ENCODE measurements around the gene UMODL1.
A peak's percentile ranks its signal among the peaks of the same experiment; 100 is the strongest.

Gene UMODL1

DNA sequence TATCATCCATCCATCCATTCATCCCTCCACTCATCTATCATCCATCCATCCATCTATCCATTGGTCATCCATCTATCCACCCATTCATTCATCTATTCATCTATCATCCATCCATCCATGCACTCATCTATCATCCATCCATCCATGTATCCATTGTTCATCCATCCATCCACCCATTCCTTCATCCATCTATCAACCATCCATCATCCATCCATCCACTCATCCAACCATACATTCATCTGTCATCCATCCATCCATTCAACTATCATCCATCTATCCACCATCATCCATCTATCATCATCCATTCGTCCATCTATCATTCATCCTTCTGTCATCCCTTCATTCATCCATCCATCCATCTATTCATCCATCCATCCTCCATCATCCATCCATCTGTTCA lies 61.1 kb downstream of the UMODL1 start:
- no peak for DNase-seq (ENCODE audit: low read depth)

DNA sequence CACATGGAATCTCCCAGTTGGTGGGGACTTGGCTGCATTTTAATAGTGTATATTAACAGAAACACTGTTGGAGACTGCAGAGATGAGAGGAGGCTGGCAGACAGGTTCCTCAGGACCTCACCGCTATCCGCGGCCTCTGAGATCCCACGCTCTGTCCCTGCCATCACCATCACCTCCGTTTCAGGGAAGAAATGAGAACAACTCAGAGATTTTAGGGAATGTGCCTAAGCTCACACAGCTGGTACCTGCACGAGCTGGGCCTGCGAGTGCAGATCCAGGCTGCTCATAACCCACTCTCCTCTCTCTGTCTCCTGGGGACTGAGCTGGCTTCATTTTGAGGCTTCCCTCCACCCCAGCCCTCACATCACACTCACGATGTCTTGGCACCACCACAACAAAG lies 62.0 kb downstream of the UMODL1 start:
- DNase-seq (ENCODE audit: low read depth), result no peak

- no peak for DNase-seq (ENCODE audit: low read depth)
Measured at GRCh38 chr21:42135386-42136052, 64.4 kb downstream of the UMODL1 start.

- no peak for DNase-seq (ENCODE audit: low read depth)
Measured at GRCh38 chr21:42137191-42137904, 66.2 kb downstream of the UMODL1 start.

- no peak for DNase-seq (ENCODE audit: low read depth)
Measured at GRCh38 chr21:42140196-42140934, 69.2 kb downstream of the UMODL1 start.

GRCh38 chr21:42141643-42142042 lies 70.5 kb downstream of the UMODL1 start:
- no peak for DNase-seq (ENCODE audit: low read depth)

DNA sequence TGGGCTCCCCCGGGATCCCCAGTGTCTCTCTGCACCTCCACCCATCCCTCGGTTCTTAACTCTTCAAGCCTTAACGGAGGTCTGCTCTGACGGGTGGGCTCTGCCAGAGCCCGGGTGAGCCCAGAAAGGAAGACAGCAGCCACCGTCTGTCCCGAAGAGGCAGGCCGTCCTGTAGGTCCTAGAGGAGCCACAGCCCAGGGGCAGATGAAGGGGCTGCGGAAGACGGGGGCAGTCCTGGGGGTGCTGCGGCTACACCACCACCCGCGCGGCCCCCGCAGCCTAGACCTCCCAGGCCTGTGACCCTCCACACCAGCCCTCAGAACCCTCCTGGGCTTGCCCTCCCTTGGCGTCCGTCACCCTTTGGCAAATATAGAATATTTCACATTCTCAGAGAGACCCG lies 71.0 kb downstream of the UMODL1 start:
- no peak for DNase-seq (ENCODE audit: low read depth)

- no peak for DNase-seq (ENCODE audit: low read depth)
Measured at GRCh38 chr21:42142627-42143026, 71.5 kb downstream of the UMODL1 start.

DNA sequence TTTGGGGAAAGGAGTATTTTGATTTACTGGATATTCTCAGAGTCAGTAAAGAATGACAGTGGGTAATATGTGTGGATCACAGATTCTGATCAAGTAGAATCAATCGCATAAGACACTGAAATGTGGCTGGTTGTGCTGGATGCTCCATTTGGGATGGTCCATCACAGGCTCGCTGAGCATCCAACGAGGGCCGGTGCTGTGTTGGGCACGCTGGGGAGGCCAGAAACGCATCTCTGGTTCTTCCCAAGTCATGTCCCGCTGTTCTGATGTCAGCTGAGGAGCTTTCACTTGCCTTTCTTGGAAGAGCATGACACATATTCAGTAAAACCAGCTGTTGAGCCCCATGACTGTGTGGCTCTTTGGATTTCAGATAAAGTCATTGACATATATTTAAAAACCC lies 72.0 kb downstream of the UMODL1 start:
- no peak for DNase-seq (ENCODE audit: low read depth)

GRCh38 chr21:42144221-42144620 lies 73.1 kb downstream of the UMODL1 start:
- DNase-seq (ENCODE audit: low read depth), result no peak

- no peak for DNase-seq (ENCODE audit: low read depth)
Measured at GRCh38 chr21:42144679-42145568, 73.8 kb downstream of the UMODL1 start.

- DNase-seq (ENCODE audit: low read depth), result peak; percentile 49
Measured at GRCh38 chr21:42145569-42146272, 74.6 kb downstream of the UMODL1 start.

- DNase-seq (ENCODE audit: low read depth), result no peak
Measured at GRCh38 chr21:42146273-42146805, 75.2 kb downstream of the UMODL1 start.

- no peak for DNase-seq (ENCODE audit: low read depth)
Measured at GRCh38 chr21:42146821-42147220, 75.7 kb downstream of the UMODL1 start.

GRCh38 chr21:42147386-42148020 lies 76.4 kb downstream of the UMODL1 start:
- no peak for DNase-seq (ENCODE audit: low read depth)

- no peak for DNase-seq (ENCODE audit: low read depth)
Measured at GRCh38 chr21:42148097-42148496, 77.0 kb downstream of the UMODL1 start.

GRCh38 chr21:42148584-42148983 lies 77.5 kb downstream of the UMODL1 start:
- DNase-seq (ENCODE audit: low read depth), result no peak

DNA sequence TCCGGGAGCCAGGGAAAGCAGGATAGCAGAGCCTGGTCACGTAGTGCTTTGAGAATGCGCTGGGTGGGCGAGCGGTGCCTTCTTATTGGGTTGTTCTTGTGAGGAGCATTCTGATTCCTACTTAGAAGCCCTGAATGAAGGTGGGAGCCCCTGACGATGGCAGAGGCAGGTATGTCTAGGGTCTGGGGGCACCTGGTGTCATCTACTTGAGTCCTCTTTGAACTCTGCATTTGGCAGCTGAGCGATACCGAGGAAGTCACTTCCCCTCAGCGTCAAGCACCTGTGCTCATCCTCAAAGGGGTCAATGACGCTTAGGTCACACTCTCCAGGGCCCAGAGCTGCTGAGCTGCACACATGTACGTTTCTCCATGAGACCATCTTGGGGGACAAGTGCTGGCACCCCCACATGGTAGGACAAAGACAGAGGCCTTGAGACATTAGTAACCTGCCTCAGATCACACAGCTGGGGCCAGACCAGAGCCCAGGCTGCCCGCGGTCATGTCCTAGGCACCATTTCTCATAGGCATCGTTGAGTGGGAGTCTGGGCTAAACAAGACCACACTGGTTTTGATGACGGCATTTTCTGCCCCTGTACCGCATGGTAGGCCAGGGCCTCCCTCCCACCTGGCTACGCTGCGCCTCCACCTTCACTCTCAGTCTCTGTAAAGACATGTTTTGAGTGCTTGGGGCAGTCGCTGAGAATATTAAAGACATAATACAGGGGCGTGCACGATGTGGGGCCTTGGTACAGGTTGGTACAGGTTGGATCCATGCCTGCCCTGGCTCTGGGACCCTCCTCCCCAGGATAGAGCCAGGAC lies 78.7 kb downstream of the UMODL1 start:
- no peak for DNase-seq (ENCODE audit: low read depth)

DNA sequence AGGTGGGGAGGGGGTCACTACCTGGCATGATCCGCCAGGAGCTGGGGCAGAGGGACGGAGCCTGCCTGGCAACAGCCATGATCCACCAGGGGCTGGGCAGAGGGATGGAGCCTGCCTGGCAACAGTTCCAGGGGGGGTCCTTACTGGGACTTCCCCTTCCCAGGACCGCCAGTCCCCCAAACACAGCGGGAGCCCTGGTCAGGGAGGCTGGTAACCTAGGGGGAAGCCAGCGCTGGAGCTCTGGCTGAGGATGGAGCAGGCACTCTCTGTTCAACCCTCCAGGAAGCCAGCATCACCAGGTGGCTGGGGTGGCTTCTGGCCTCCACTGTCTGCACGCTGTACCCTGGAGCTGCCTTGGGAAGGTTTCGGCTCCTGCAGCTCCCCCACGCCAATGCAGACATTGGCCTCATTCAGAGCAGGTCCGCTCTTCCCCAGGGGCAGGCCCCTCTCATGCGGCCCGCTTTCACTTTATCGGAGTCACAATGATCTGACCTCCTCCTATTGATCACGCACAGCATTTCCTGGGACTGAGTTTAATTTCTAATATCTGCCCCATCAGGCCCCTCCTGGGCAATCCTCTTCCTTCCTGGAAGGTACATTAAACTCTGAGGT lies 79.5 kb downstream of the UMODL1 start:
- DNase-seq (ENCODE audit: low read depth), result no peak
